AG10803 (cell line): Measurements from ENCODE around the gene NFAT5.

ENCODE experiments used
- DNase-seq: peaks from one replicate; pipeline ENCODE4 v3.0.0; 2010; ENCODE audit warnings: low read depth
- H3K4me3 ChIP-seq: 2 replicates; pipeline ENCODE4 v1.5.1; 2011; ENCODE audit warnings: mild to moderate bottlenecking, low read length, control low read depth
- TF ChIP-seq, protein P1 (sequence below): conservative IDR thresholded peaks from 2 replicates; pipeline ENCODE4 v1.5.1; 2011; ENCODE audit warnings: mild to moderate bottlenecking, low read length, control low read depth, inconsistent platforms

Gene NFAT5

DNA sequence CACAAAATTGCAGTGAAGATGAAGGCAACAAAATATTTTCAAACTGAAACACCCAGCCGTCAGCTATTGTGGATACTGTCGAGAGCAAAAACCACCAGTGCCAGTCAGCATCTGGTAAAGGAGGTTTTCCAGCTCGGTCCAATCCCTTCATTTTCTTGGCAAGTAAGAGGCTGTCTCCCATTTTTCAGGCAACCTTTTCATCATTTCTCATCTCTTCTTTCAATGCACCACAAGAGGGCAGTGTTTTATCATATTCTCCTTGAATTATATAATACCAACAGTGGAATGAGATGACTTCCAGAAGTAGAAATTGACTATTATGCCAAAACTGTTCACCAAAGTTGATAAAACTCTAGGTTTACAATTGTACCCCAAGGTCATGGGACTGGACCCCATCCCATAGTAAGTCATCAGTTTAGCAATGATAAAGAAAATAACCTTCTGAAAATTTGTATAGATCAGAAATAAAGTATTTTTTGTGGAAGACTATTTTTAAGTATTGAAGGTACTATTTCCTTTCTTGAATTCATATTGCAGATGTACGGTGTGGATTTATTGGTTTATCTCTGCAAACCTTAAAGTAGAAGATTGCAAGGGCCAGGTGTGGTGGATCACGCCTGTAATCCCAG lies 143.8 kb downstream of the NFAT5 start:
- TF ChIP-seq, protein P1, sequence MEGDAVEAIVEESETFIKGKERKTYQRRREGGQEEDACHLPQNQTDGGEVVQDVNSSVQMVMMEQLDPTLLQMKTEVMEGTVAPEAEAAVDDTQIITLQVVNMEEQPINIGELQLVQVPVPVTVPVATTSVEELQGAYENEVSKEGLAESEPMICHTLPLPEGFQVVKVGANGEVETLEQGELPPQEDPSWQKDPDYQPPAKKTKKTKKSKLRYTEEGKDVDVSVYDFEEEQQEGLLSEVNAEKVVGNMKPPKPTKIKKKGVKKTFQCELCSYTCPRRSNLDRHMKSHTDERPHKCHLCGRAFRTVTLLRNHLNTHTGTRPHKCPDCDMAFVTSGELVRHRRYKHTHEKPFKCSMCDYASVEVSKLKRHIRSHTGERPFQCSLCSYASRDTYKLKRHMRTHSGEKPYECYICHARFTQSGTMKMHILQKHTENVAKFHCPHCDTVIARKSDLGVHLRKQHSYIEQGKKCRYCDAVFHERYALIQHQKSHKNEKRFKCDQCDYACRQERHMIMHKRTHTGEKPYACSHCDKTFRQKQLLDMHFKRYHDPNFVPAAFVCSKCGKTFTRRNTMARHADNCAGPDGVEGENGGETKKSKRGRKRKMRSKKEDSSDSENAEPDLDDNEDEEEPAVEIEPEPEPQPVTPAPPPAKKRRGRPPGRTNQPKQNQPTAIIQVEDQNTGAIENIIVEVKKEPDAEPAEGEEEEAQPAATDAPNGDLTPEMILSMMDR, result peak; percentile 67
- H3K4me3 ChIP-seq, result no peak overlapping the region
- peak; percentile 75 for DNase-seq

DNA sequence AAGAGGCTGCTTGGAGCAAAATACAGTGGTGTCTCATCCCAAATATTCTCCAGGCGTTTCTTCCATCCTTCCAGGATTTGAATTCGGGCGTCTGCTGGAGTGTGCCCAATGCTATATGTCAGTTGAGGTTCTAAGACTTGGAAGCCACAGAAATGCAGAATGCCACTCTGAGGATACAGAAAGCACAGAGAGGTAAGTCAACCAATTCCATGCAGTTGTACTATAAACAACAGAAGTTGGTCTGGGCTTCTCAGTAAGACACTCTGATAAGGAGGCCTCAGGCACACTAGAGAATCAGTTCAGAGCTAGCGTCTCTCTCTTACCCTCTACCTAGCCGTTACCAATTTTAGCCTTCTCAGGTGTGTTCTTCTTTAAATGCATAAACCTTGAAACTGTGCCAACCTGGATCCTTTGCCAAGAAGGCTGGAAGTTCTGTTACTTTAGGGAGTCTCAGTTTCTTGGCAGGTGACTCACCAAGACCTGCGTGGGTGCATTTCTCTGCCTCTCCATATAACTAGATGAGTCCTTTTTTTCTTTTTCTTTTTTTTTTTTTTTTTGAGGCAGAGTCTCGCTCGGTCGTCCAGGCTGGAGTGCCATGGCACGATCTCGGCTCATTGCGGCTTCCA lies 145.5 kb downstream of the NFAT5 start:
- DNase-seq, result no peak
- H3K4me3 ChIP-seq, result no peak overlapping the region
- TF ChIP-seq, protein P1, result no peak

DNA sequence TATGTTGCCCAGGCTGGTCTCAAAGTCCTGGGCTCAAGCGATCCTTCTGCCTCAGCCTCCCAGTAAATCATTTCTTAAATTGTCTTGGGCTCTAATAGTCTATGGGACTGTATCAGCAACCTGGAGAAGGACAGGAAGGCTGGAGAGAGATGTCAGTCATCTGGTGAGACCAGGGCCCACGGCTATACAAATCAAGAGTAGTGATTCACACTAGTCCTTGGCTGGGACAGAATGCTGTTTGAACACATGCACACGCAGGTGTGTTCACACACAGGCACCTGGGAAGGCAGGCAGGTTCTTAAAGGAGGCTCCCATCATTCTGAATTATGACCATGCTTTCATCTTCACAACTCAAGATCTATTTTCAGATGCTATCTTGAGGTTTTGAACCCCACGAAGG lies 146.5 kb downstream of the NFAT5 start:
- DNase-seq, result no peak
- H3K4me3 ChIP-seq, result no peak overlapping the region
- TF ChIP-seq, protein P1, result no peak

DNA sequence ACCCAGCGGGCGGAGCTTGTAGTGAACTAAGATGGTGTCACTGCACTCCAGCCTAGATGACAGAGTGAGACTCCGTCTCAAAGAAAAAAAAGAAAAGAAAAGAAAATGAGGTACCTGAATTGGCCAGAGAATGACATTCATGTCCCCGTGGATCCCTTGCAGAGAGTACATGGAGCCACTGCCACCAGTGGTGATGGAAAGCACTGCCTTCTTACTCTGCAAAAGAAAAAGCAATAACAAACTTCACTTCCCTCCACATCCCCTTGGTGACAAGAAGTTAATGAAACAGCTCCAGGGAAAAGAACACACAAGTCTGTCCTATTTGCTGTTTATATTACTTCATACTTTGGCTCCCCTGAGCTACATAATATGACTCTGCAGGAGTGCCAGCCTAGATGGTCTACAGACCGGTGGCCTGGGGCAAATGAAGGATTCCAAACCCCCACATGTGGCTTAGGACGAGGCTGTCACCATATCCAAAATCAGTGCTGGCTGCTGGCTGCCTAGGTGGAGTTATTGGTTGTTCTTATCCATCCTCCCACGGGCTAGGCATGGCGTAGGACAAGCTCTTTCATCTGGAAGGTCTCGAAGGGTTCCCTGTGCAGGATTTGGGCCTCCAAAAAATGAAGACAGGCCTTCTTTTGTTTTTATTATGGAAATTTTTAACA lies 147.3 kb downstream of the NFAT5 start:
- TF ChIP-seq, protein P1, result no peak
- H3K4me3 ChIP-seq, result no peak overlapping the region
- DNase-seq, result no peak

DNA sequence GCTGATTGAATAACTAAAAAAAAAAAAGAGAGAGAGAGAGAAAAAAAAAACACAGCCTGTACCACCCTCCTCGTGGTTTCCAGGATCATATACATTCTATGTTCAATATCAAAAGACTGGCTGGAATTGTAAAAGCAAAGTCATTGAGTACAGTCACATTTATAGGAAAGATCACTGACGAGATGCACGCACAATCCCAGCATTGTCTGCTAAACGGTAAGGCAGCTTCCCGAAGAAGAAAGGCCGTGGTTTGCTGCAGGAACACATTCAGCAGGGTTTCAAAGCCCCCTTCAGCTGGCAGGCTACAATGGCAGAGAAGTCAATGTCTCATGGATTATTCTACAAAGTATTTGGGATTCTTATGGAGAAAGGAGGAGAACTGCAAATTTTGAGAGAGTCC lies 151.3 kb downstream of the NFAT5 start:
- H3K4me3 ChIP-seq, result no peak overlapping the region
- no peak for DNase-seq
- TF ChIP-seq, protein P1, result no peak

DNA sequence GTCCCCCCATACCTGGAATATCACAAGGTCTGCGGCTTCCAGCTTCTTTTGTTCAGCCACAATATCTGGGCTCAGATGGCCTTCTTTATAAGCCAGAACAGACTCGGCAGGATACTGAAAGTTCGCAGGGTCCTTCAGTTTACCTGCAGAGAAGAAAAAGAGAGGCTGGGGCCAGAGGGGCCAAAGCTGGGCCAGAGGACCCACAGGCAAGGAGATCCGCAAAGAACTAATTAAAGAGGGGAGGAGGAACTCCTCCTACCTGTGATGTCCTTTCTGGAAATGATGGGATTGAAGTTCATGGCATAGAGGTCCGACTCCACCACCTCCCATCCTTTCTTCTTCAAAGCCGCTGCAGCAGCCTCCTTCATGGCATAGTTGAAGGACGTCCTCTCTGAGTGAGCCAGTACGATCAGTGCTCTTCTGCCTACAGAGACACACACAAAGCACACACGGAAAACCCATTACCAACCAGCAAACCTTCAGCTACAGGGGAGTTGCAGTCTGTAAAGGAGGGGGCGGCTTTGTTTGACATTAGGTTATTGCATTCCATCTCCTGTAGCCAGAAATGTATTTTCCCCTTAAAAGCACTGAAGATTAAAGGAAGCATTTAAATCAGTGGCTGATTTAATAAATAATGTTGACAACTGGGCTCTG lies 152.5 kb downstream of the NFAT5 start:
- no peak overlapping the region for H3K4me3 ChIP-seq
- DNase-seq, result no peak
- TF ChIP-seq, protein P1, result no peak
